HCT116 (cell line): ENCODE results near the gene TM7SF3. TPM values are rescaled to one million over a fixed set of nuclear protein-coding genes. Genes with fewer than 3 reads are reported as not detected.

Experiments used
- ATAC-seq: fragments of 200-7000 bp; cut with Tn5 transposase; 2 replicates; pipeline ENCODE4 v1.9.1; 2020; ENCODE audit warnings: mild to moderate bottlenecking, moderate library complexity
- BruUV-seq: library from RNA; stranded (reverse); fragments of 400-500 nt; replicated peaks from 2 replicates; lab custom pipeline; 2021; lab: Mats Ljungman, UMichigan
- CTCF ChIA-PET: fragments of 300-600 bp; sonication (Branson Sonifier 250); formaldehyde crosslinking; loops from one replicate; lab custom pipeline; 2021; ENCODE audit warnings: antibody characterized with exemption; lab: Charles Lee
- POLR2A ChIA-PET: fragments of 300-600, 350-600 bp; sonication (Branson Sonifier 250); formaldehyde crosslinking; loops from one replicate; lab custom pipeline; 2021; ENCODE audit warnings: antibody characterized with exemption; lab: Charles Lee
- RAD21 ChIA-PET, 2 experiments: fragments of 300-600 bp; sonication (Branson Sonifier 250); formaldehyde crosslinking; loops; one replicate each; lab custom pipeline; 2023; ENCODE audit warnings: low total read pairs in 2 of 2; ENCODE audit not compliant: uncharacterized antibody in 2 of 2, unreplicated experiment in 2 of 2, low non-redundant PET in 1 of 2; lab: Charles Lee
- DNase-seq: peaks from one replicate; pipeline ENCODE4 v3.0.0-alpha.2; 2010; ENCODE audit warnings: low read depth, low spot score
- H2AFZ ChIP-seq: fragments of 200-600 bp; shearing (Covaris generic), sonication (generic); 2 replicates; pipeline ENCODE4 v1.6.1; 2017; ENCODE audit warnings: low read depth, mixed run types, mixed read lengths, antibody characterized with exemption, low read length; ENCODE audit not compliant: poor library complexity, severe bottlenecking
- H3K27ac ChIP-seq: 2 replicates; pipeline ENCODE4 v1.5.1; 2012; ENCODE audit warnings: low read depth, low read length
- H3K27me3 ChIP-seq: fragments of 200-600 bp; sonication (generic); 2 replicates; pipeline ENCODE4 v1.6.1; 2016; ENCODE audit warnings: mixed run types, low read length, mixed read lengths; ENCODE audit not compliant: insufficient read depth
- H3K36me3 ChIP-seq, 2 experiments: fragments of 200-500 bp in 1 of 2; fragments of 200-600 bp in 1 of 2; sonication (Bioruptor generic) in 1 of 2; sonication (generic) in 1 of 2; 2 replicates each; pipeline versions ENCODE4 v1.5.1 to v1.6.1; 2014 to 2016; ENCODE audit warnings: low read length in 2 of 2, inconsistent platforms in 1 of 2, mixed read lengths in 1 of 2, mixed run types in 1 of 2; ENCODE audit not compliant: insufficient read depth in 2 of 2, control insufficient read depth in 1 of 2
- H3K4me1 ChIP-seq, 2 experiments: fragments of 200-600 bp in 1 of 2; sonication (generic) in 1 of 2; 2 replicates each; pipeline versions ENCODE4 v1.5.1 to v1.6.1; 2012 to 2017; ENCODE audit warnings: low read length in 2 of 2, inconsistent platforms in 1 of 2, mild to moderate bottlenecking in 1 of 2, mixed read lengths in 1 of 2, mixed run types in 1 of 2, moderate library complexity in 1 of 2; ENCODE audit not compliant: insufficient read depth in 2 of 2, control insufficient read depth in 1 of 2
- H3K4me2 ChIP-seq: fragments of 200-600 bp; sonication (generic); 2 replicates; pipeline ENCODE4 v1.6.1; 2017; ENCODE audit warnings: mixed run types, low read length, mixed read lengths
- H3K4me3 ChIP-seq, 2 experiments: fragments of 200-600 bp in 1 of 2; sonication (generic) in 1 of 2; replicated peaks in 1 of 2; 2 replicates each; pipeline ENCODE4 v1.5.1; 2011 to 2016; ENCODE audit warnings: low read length in 2 of 2, control low read depth in 1 of 2, low read depth in 1 of 2, mild to moderate bottlenecking in 1 of 2, mixed read lengths in 1 of 2, mixed run types in 1 of 2
- H3K79me2 ChIP-seq: fragments of 200-600 bp; sonication (generic); 2 replicates; pipeline ENCODE4 v1.6.1; 2017; ENCODE audit warnings: mild to moderate bottlenecking, mixed run types, low read length, moderate library complexity, mixed read lengths; ENCODE audit not compliant: insufficient read depth
- H3K9ac ChIP-seq: fragments of 200-600 bp; sonication (generic); 2 replicates; pipeline ENCODE4 v1.6.1; 2016; ENCODE audit warnings: low read length, mixed read lengths
- H3K9me2 ChIP-seq: fragments of 200-600 bp; sonication (generic), shearing (Covaris generic); 2 replicates; pipeline ENCODE4 v1.6.1; 2017; ENCODE audit warnings: mixed run types, mild to moderate bottlenecking, moderate library complexity; ENCODE audit not compliant: insufficient read depth
- H3K9me3 ChIP-seq, 2 experiments: fragments of 200-500 bp in 1 of 2; fragments of 200-600 bp in 1 of 2; sonication (Bioruptor generic) in 1 of 2; sonication (generic) in 1 of 2; 2 replicates each; pipeline ENCODE4 v1.6.1; 2014 to 2017; ENCODE audit warnings: low read length in 2 of 2, mixed read lengths in 2 of 2, inconsistent platforms in 1 of 2, low read depth in 1 of 2, mild to moderate bottlenecking in 1 of 2, mixed run types in 1 of 2, moderate library complexity in 1 of 2; ENCODE audit not compliant: control insufficient read depth in 1 of 2, insufficient read depth in 1 of 2
- H4K20me1 ChIP-seq: fragments of 200-600 bp; sonication (generic), shearing (Covaris generic); 2 replicates; pipeline ENCODE4 v1.6.1; 2017; ENCODE audit warnings: mixed run types, mild to moderate bottlenecking, moderate library complexity; ENCODE audit not compliant: insufficient read depth
- ATF3 ChIP-seq: IDR thresholded peaks from 2 replicates; pipeline ENCODE4 v1.6.1; 2012
- CBX3 ChIP-seq: IDR thresholded peaks from 2 replicates; pipeline ENCODE4 v1.6.1; 2012; ENCODE audit warnings: low read depth
- CEBPB ChIP-seq: IDR thresholded peaks from 2 replicates; pipeline ENCODE4 v1.6.1; 2012; ENCODE audit warnings: low read depth
- EGR1 ChIP-seq: IDR thresholded peaks from 2 replicates; pipeline ENCODE4 v1.6.1; 2012; ENCODE audit warnings: low read depth
- ELF1 ChIP-seq: IDR thresholded peaks from 2 replicates; pipeline ENCODE4 v1.6.1; 2012; ENCODE audit warnings: low read depth, borderline replicate concordance
- EZH2 ChIP-seq: fragments of 200-600 bp; sonication (generic); IDR thresholded peaks from 2 replicates; pipeline ENCODE4 v1.6.1; 2017; ENCODE audit warnings: antibody characterized with exemption, mixed run types
- EZH2phosphoT487 ChIP-seq: fragments of 200-600 bp; IDR thresholded peaks from 2 replicates; pipeline ENCODE4 v1.6.1; 2018; ENCODE audit warnings: antibody characterized with exemption, borderline replicate concordance
- FOSL1 ChIP-seq: IDR thresholded peaks from 2 replicates; pipeline ENCODE4 v1.6.1; 2012; ENCODE audit warnings: low read depth
- JUND ChIP-seq: IDR thresholded peaks from 2 replicates; pipeline ENCODE4 v1.6.1; 2012
- MAX ChIP-seq: IDR thresholded peaks from 2 replicates; pipeline ENCODE4 v1.6.1; 2012
- POLR2AphosphoS5 ChIP-seq: IDR thresholded peaks from 2 replicates; pipeline ENCODE4 v1.6.1; 2011; ENCODE audit warnings: mild to moderate bottlenecking, low read depth, low read length, moderate library complexity
- RAD21 ChIP-seq: IDR thresholded peaks from 2 replicates; pipeline ENCODE4 v1.6.1; 2012; ENCODE audit warnings: low read depth, mild to moderate bottlenecking
- REST ChIP-seq: IDR thresholded peaks from 2 replicates; pipeline ENCODE4 v1.6.1; 2012; ENCODE audit warnings: low read depth
- SIN3A ChIP-seq: IDR thresholded peaks from 2 replicates; pipeline ENCODE4 v1.6.1; 2012; ENCODE audit warnings: low read depth
- SP1 ChIP-seq: IDR thresholded peaks from 2 replicates; pipeline ENCODE4 v1.6.1; 2012; ENCODE audit warnings: low read depth
- SRF ChIP-seq: IDR thresholded peaks from 2 replicates; pipeline ENCODE4 v1.6.1; 2012; ENCODE audit warnings: low read depth
- TCF7L2 ChIP-seq: IDR thresholded peaks from 2 replicates; pipeline ENCODE4 v1.7.0; 2011; ENCODE audit warnings: borderline replicate concordance, inconsistent platforms; ENCODE audit not compliant: insufficient read depth, insufficient read length; ENCODE audit errors: extremely low read depth
- ZBTB33 ChIP-seq: IDR thresholded peaks from 2 replicates; pipeline ENCODE4 v1.6.1; 2011; ENCODE audit warnings: mild to moderate bottlenecking, low read length, moderate library complexity; ENCODE audit not compliant: insufficient replicate concordance; ENCODE audit errors: extremely low read depth
- ZNF274 ChIP-seq: fragments of 200-500 bp; sonication (Bioruptor generic); IDR thresholded peaks from 2 replicates; pipeline ENCODE4 v1.6.1; 2014; ENCODE audit warnings: mild to moderate bottlenecking, low read depth, low read length, inconsistent platforms
- intact Hi-C: fragments of 100-400 bp; cut with micrococcal nuclease; formaldehyde crosslinking; loops from 2 replicates; pipeline ENCODE4 v1.10.0; 2022
- total RNA-seq: library from RNA; stranded (reverse); gene quantifications from one replicate; pipeline ENCODE4 v1.2.1, GENCODE V29; 2021; ENCODE audit not compliant: unreplicated experiment

Gene TM7SF3
- total RNA-seq, 1 experiment from 2014 or later, result 46.5 TPM

- Histone ChIP-seq H3K36me3 (peaks cover 18 to 50% of the 10 kb centered on the region in 2 experiments), H3K79me2 (peaks cover 44% of the 10 kb centered on the region), H3K9me3 (no peaks in the 10 kb centered on the region; a peak in 1 of 4 replicates), H2AFZ (no peak overlapping the region), H4K20me1 (no peaks in the 10 kb centered on the region; the same call in 1 of the 2 replicates), H3K4me3 (no peak overlapping the region), H3K9me2 (no peaks in the 10 kb centered on the region), H3K27ac (no peak overlapping the region), H3K4me1 (no peaks in the 10 kb centered on the region), H3K4me2 (no peak overlapping the region), H3K27me3 (no peaks in the 10 kb centered on the region), H3K9ac (no peak overlapping the region)
- intact Hi-C loops, result no loop called here
- no peak for ATAC-seq
- no peak for DNase-seq
- CTCF ChIA-PET, result no interaction called here
- RAD21 ChIA-PET, result no interaction called here
- no TSS peak for BruUV-seq
- POLR2A ChIA-PET, result no interaction called here
- no peak for TF ChIP-seq ZNF274
- TF ChIP-seq SRF, result no peak
- TF ChIP-seq ELF1, result no peak
- no peak for TF ChIP-seq POLR2AphosphoS5
- no peak for TF ChIP-seq ZBTB33
- TF ChIP-seq SP1, result no peak
- TF ChIP-seq EGR1, result no peak
- no peak for TF ChIP-seq ATF3
- no peak for TF ChIP-seq EZH2phosphoT487
- no peak for TF ChIP-seq TCF7L2
- no peak for TF ChIP-seq REST
- no peak for TF ChIP-seq MAX
- TF ChIP-seq EZH2, result no peak
- TF ChIP-seq FOSL1, result no peak
- TF ChIP-seq SIN3A, result no peak
- no peak for TF ChIP-seq CBX3
- TF ChIP-seq CEBPB, result no peak
- no peak for TF ChIP-seq JUND
- TF ChIP-seq RAD21, result no peak
- TF ChIP-seq, all 23 proteins: peak for 0
Measured at GRCh38 chr12:26928661-26929060, 85.5 kb downstream of the TM7SF3 start.
